A673 (cell line): ENCODE results near the gene SYT7. TPM values are rescaled to one million over a fixed set of nuclear protein-coding genes. Genes with fewer than 3 reads are reported as not detected.
A peak's percentile ranks its signal among the peaks of the same experiment; 100 is the strongest.

Experiments used
- BruUV-seq: library from RNA; stranded (reverse); fragments of 400-500 nt; replicated peaks from 2 replicates; lab custom pipeline; 2021; lab: Mats Ljungman, UMichigan
- CTCF ChIA-PET: fragments of 300-600 bp; sonication (Branson Sonifier 250); formaldehyde crosslinking; loops from one replicate; lab custom pipeline; 2022; ENCODE audit warnings: antibody characterized with exemption; lab: Charles Lee
- POLR2A ChIA-PET: fragments of 300-600 bp; sonication (Branson Sonifier 250); formaldehyde crosslinking; loops from one replicate; lab custom pipeline; 2022; ENCODE audit warnings: antibody characterized with exemption; ENCODE audit not compliant: low non-redundant PET; lab: Charles Lee
- DNase-seq: peaks from one replicate; pipeline ENCODE4 v3.0.0-alpha.2; 2015; ENCODE audit warnings: low spot score
- H3K27ac ChIP-seq: fragments of 200-600 bp; sonication (generic); 2 replicates; pipeline ENCODE4 v1.5.1; 2016; ENCODE audit warnings: mixed run types, low read depth, mild to moderate bottlenecking, mixed read lengths, antibody characterized with exemption, low read length; ENCODE audit not compliant: poor library complexity, severe bottlenecking
- H3K27me3 ChIP-seq: fragments of 200-600 bp; sonication (generic); replicated peaks from 2 replicates; pipeline ENCODE4 v1.6.1; 2017; ENCODE audit warnings: mixed run types, low read depth, mild to moderate bottlenecking, mixed read lengths, antibody characterized with exemption, low read length; ENCODE audit not compliant: insufficient read depth, poor library complexity
- H3K36me3 ChIP-seq: fragments of 200-600 bp; sonication (generic); 2 replicates; pipeline ENCODE4 v1.6.1; 2016; ENCODE audit warnings: mixed run types, mild to moderate bottlenecking, mixed read lengths, antibody characterized with exemption, low read length; ENCODE audit not compliant: insufficient read depth, poor library complexity, severe bottlenecking
- H3K4me1 ChIP-seq: fragments of 200-600 bp; sonication (generic); 2 replicates; pipeline ENCODE4 v1.6.1; 2017; ENCODE audit warnings: mixed run types, mild to moderate bottlenecking, mixed read lengths, antibody characterized with exemption, low read length; ENCODE audit not compliant: insufficient read depth, poor library complexity, severe bottlenecking
- H3K4me3 ChIP-seq: fragments of 200-600 bp; sonication (generic); 2 replicates; pipeline ENCODE4 v1.5.1; 2016; ENCODE audit warnings: low read depth, mixed run types, mild to moderate bottlenecking, mixed read lengths, low read length; ENCODE audit not compliant: poor library complexity, severe bottlenecking
- H3K9me3 ChIP-seq: fragments of 200-600 bp; sonication (generic); 2 replicates; pipeline ENCODE4 v1.6.1; 2016; ENCODE audit warnings: mixed run types, low read depth, mild to moderate bottlenecking, mixed read lengths, antibody characterized with exemption, low read length; ENCODE audit not compliant: poor library complexity, severe bottlenecking
- EZH2 ChIP-seq: fragments of 200-600 bp; sonication (generic); IDR thresholded peaks from 2 replicates; pipeline ENCODE4 v1.6.1; 2017; ENCODE audit warnings: borderline replicate concordance, low read depth, mild to moderate bottlenecking, mixed read lengths, antibody characterized with exemption, low read length; ENCODE audit not compliant: poor library complexity, severe bottlenecking
- intact Hi-C: fragments of 100-400 bp; cut with micrococcal nuclease; formaldehyde crosslinking; loops from one replicate; pipeline ENCODE4 v1.10.0; 2022; ENCODE audit not compliant: unreplicated experiment
- total RNA-seq: library from RNA; stranded (reverse); gene quantifications from 2 replicates; pipeline ENCODE4 v1.2.3, GENCODE V29; 2021
- TF ChIP-seq, protein P1 (sequence below): fragments of 300-800, 200-600 bp; sonication (generic); conservative IDR thresholded peaks from 2 replicates; pipeline ENCODE4 v1.5.1; 2017; ENCODE audit warnings: low read depth, mild to moderate bottlenecking, antibody characterized with exemption, low read length, moderate library complexity, mixed read lengths

Gene SYT7
- total RNA-seq, 1 experiment from 2014 or later: 1.3 TPM

DNA sequence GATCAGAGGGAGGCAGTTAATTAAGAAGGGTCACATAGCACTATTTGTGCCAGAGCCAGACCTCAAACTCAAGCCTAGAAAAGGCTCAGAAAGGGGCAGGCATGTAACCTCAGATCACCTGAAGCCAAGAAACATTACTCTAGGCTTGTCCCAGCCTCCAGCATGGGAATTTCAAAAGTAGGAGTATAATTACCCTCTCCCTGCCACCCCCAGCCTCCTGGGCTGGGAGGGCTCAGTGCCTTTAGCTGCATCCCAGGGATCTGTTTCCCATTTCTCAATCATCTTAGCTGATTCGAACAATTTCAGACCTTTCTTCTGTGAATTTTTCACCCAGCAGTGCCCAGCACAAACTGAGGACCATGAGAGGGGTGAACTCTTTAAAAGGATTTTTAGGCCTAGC lies 105.4 kb downstream of the SYT7 start:
- no TSS peak for BruUV-seq
- no peaks in the 10 kb centered on the region for H3K27me3 ChIP-seq
- intact Hi-C loops: loop anchor here (5.0 to 10.0 kb wide), 3 partner anchors 57 to 259 kb away; partner anchors contain the start of gene SYT7
- no peaks in the 10 kb centered on the region for H3K36me3 ChIP-seq
- no peaks in the 10 kb centered on the region for H3K4me1 ChIP-seq
- CTCF ChIA-PET: interaction anchor here (0.5 to 1.3 kb wide), 3 partner anchors 33 to 80 kb away, joined by 4 read pairs; partner anchors contain the start of gene LRRC10B
- no peaks in the 10 kb centered on the region for H3K9me3 ChIP-seq
- no peak overlapping the region for H3K27ac ChIP-seq
- TF ChIP-seq EZH2: no peak
- POLR2A ChIA-PET: no interaction called here
- no peak for DNase-seq
- no peak overlapping the region for H3K4me3 ChIP-seq

DNA sequence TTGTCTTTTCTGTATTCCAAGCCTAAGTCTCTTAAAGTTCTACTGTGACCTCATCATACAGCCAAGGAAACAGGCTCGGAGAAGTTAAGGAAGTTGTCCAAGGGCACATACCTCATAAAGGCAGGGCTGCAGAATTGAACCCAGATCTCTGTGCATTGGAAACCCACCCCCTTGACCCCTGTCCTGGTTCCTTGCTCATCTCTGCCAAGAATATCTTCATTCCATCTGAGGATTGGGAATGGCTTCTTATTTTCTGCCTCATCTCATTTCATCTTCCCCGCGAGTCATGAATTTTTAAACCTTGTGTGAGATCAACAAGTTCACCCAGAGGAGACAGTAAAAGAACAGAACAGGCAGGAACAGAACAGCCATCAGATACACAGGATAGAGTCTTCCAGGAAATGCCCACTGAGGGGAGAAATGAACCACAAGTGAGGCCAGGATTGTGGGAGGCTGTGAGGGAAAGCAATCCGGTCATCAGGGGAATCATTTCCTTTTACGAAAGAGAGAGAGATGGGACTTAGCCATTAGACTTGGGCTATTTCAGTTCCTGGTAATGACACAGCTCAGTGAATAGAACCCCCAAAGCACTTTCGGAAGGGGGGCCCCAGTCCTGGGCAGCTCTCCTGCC lies 106.7 kb downstream of the SYT7 start:
- ChIA-PET POLR2A (interaction anchor here (0.5 kb wide), 1 partner anchor 14 kb away, joined by 11 read pairs; no protein-coding TSS in a partner anchor), CTCF (interaction anchor here (1.7 kb wide), 1 partner anchor 8 kb away, joined by 4 read pairs; no protein-coding TSS in a partner anchor)
- TSS peak; percentile 21 for BruUV-seq
- TF ChIP-seq, protein P1, sequence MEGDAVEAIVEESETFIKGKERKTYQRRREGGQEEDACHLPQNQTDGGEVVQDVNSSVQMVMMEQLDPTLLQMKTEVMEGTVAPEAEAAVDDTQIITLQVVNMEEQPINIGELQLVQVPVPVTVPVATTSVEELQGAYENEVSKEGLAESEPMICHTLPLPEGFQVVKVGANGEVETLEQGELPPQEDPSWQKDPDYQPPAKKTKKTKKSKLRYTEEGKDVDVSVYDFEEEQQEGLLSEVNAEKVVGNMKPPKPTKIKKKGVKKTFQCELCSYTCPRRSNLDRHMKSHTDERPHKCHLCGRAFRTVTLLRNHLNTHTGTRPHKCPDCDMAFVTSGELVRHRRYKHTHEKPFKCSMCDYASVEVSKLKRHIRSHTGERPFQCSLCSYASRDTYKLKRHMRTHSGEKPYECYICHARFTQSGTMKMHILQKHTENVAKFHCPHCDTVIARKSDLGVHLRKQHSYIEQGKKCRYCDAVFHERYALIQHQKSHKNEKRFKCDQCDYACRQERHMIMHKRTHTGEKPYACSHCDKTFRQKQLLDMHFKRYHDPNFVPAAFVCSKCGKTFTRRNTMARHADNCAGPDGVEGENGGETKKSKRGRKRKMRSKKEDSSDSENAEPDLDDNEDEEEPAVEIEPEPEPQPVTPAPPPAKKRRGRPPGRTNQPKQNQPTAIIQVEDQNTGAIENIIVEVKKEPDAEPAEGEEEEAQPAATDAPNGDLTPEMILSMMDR: no peak
- TF ChIP-seq EZH2: no peak
- no peak for DNase-seq
- intact Hi-C loops: loop anchor here (10.0 kb wide), 1 partner anchor 261 kb away; no protein-coding TSS in a partner anchor
- H3K4me1 ChIP-seq: no peaks in the 10 kb centered on the region
- H3K9me3 ChIP-seq: no peaks in the 10 kb centered on the region
- H3K27ac ChIP-seq: no peak overlapping the region
- no peak overlapping the region for H3K4me3 ChIP-seq
- no peaks in the 10 kb centered on the region for H3K27me3 ChIP-seq
- H3K36me3 ChIP-seq: no peaks in the 10 kb centered on the region

DNA sequence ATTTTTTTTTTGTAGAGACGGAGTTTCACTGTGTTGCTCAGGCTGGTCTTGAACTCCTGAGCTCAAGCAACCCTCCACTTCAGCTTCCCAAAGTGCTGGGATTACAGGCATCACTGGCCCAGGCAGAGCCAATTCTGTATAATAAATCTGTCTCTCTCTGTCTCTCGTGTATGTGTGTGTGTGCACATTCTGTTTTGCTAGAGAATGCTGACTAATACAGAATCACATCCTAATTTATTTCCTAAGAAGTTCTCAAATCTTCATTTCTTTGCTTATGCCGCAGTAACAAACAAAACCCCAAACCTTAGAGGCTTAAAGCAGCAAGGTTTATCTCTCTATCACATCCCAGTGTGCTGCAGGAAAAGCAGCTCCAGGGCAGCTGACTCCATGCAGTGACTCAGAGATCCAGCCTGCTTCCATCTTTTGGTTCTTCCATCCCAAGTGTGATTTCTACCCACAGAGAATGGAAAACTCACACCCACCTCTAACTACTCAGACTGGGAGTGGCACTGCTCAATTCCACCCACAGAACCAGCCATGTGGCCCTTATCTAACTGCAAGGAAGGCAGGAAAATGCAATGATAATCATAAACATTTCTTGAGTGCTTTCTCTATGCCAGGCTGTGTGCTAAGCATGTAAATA lies 107.4 kb downstream of the SYT7 start:
- H3K4me1 ChIP-seq: no peaks in the 10 kb centered on the region

More for the DNA sequence above, 107.4 kb downstream of the SYT7 start:
- no peak overlapping the region for H3K4me3 ChIP-seq
- DNase-seq: no peak
- H3K9me3 ChIP-seq: no peaks in the 10 kb centered on the region
- no peak overlapping the region for H3K27ac ChIP-seq
- no peaks in the 10 kb centered on the region for H3K27me3 ChIP-seq
- BruUV-seq: no TSS peak
- TF ChIP-seq, protein P1: no peak
- TF ChIP-seq EZH2: no peak
- intact Hi-C loops: loop anchor here (10.0 kb wide), 1 partner anchor 261 kb away; no protein-coding TSS in a partner anchor
- ChIA-PET CTCF (interaction anchor here (1.6 to 1.7 kb wide), 2 partner anchors 9 to 27 kb away, joined by 4 read pairs; no protein-coding TSS in a partner anchor), POLR2A (no interaction called here)
- no peaks in the 10 kb centered on the region for H3K36me3 ChIP-seq
